GM21423 (cell line): Measurements from ENCODE around the gene ZNF738.
"Not testable (repeated sequence)": the region's sequence is repeated elsewhere in the genome, so short reads cannot be mapped to it uniquely, and the experiment has no call there.

Source experiments
- ATAC-seq: cut with Tn5 transposase; IDR thresholded peaks from one replicate; pipeline ENCODE4 v1.9.1; 2021; ENCODE audit warnings: mild to moderate bottlenecking, moderate library complexity; ENCODE audit not compliant: unreplicated experiment

Gene ZNF738

DNA sequence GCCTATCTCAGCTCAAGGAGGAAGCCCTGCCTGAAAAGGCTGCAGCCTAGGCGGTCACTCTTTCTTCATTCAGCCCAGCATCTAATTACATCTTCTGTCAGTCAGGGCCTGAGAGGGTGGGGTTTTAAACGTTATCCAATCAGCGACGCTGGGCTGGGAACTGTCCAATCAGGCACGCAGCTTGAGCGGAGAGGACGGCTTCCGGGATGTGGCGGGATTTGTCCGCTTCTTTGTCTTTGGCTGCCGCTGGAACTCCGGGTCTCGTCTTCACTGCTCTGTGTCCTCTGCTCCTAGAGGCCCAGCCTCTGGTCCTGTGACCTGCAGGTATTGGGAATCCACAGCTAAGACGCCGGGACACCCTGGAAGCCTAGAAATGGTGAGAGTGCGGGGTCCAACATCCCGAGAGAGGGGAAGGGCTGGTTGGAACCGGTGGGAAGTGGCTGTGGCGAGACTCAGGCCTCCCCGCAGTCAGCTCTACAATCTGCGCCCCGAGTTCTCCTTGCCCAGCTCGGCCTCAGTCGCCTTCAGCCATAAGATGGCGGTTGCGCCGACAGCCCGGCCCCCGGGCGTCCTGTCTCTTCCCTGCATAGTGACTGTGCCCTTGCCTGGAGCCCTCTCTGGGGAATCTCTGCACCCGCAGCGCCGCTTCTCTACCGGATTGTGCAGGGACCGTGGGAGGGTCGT lies at the start of gene ZNF738:
Gene ZNF738 (plus strand): TSS at position 233 of the 684 bp plus-strand sequence. CDS start 141 bp downstream, at position 374.
- ATAC-seq, result peak; percentile 96

DNA sequence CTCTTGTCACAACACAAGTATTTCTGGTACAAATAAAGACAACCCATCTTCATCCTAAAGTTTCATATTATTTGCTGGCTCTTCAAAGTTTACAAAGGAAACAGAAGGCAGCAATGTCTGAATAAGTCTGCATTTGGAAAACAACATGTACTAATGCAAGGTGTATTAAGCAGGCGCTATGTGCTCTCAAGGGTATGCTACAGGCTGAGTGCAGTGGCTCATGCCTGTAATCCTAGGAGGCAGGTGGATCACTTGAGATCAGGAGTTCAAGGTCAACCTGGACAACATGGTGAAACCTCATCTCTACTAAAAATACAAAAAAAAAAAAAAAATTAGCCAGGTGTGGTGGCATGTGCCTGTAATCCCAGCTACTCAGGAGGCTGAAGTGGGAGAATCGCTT lies 46.0 kb upstream of the ZNF738 start:
- ATAC-seq, result not testable (repeated sequence)

DNA sequence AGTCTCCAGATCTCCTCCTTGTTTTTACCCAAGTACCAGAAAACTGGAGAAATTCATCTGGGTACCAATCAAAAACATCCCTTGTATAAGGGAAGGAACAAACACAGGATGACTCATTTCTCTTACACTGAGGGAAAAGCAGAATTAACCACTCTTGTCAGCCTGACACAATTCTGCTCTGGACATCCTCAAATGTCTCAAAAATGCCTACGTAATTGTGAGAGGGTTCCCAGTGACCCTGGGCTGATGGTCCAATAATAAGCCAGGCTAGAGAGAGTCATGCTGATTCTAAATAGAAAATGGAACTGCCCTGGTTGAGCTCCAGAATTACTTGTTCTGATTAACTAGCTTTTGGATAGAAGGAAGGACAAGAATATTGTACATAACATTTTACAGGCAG lies 44.1 kb upstream of the ZNF738 start:
- no peak for ATAC-seq

- no peak for ATAC-seq
These were observed 41.0 kb upstream of the ZNF738 start for GRCh38 chr19:21317821-21318220.

DNA sequence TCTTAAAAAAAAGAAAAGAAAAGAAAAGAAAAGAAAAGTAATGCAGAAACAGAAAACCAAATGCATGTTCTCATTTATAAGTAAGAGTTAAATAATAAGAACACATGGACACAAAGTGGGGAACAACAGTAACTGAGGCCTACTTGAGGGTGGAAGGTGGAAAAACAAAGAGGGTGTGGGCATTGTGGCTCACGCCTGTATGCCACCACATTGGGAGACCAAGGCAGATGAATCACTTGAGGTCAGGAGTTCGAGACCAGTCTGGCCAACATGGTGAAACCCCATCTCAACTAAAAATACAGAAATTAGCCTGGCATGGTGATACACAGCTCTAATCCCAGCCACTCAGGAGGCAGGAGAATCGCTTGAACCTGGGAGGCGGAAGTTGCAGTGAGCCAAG lies 37.7 kb upstream of the ZNF738 start:
- ATAC-seq, result no peak

GRCh38 chr19:21321996-21322395 lies 36.8 kb upstream of the ZNF738 start:
- ATAC-seq, result no peak

GRCh38 chr19:21322528-21322927 lies 36.3 kb upstream of the ZNF738 start:
- ATAC-seq, result no peak

GRCh38 chr19:21323000-21323399 lies 35.8 kb upstream of the ZNF738 start:
- ATAC-seq, result no peak

DNA sequence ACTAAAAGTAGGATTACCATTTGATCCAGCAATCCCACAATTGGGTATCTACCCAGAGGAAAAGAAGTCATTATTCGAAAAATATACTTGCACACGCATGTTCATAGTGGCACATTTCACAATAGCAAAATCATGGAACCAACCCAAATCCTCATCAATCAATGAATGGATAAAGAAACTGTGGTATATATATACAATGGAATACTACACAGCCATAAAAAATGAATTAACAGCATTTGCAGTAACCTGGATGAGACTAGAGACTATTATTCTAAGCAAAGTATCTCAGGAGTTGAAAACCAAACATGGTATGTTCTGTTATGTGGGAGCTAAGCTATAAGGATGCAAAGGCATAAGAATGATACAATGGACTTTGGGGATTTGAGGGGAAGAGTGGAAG lies 32.6 kb upstream of the ZNF738 start:
- ATAC-seq, result no peak

- no peak for ATAC-seq
These were observed 30.4 kb upstream of the ZNF738 start for GRCh38 chr19:21328406-21328805.

DNA sequence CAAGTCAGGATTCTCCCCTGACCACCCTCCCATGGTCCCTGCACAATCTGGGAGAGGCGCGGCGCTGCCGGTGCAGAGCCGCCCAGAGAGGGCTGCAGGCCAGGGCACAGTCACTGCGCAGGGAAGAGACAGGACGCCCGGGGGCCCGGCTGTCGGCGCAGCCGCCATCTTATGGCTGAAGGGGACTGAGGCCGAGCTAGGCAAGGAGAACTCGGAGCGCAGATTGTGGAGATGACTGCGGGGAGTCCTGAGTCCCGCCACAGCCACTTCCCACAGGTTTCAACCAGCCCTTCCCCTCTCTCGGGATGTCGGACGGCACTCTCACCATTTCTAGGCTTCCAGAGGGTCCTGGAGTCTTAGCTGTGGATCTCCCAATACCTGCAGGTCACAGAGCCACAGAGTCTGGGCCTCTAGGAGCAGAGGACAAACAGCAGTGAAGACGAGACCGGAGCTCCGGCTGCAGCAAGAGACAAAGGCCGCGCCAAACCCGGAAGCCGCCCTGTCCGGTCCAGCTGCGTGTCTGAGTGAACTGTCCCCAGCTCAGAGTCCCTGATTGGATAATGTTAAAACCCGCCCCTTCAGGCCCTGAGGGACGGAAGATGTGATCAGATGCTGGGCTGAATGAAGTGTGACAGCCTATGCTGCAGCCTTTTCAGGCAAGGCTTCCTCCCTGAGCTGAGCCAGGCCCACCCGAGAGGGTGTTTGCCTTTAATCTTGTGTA lies 29.8 kb upstream of the ZNF738 start, which contains the start of gene ZNF708:
Gene ZNF708 (minus strand): TSS at position 526 of the 721 bp plus-strand sequence. CDS start 198 bp downstream, at position 328.
- ATAC-seq, result peak; percentile 100

DNA sequence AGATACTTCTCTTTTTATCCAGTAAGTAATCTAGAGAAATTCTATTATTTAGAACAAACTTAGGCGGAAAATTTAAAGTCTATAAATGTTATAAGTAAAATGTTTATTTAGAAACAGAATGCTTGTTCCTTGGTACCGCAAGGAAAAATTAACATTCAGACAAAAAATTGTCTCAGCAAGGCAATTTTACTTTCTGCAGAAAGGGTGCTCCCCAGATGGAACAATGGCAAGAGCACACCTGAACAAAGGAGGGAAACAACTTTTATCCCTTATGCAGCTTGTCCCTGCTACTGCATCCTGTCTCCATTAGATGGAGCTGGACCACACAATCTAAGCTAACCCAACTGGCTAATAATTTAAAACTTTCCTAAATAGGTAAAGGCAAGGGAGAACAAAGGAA lies 23.1 kb upstream of the ZNF738 start:
- no peak for ATAC-seq

DNA sequence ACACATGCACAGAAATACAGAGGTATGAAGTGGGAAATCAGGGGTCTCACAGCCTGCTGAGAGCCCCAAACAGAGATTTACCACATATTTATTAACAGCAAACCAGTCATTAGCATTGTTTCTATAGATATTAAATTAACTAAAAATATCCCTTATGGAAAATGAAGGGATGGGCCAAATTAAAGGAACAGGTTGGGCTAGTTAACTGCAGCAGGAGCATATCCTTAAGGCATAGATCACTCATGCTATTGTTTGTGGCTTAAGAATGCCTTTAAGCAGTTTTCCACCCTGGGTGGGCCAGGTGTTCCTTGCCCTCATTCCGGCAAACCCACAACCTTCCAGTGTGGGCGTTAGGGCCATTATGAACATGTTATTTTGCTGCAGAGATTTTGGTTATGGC lies 14.0 kb upstream of the ZNF738 start:
- ATAC-seq, result not testable (repeated sequence)

GRCh38 chr19:21352830-21353229 lies 6.0 kb upstream of the ZNF738 start:
- no peak for ATAC-seq

- ATAC-seq, result no peak
These were observed 3.5 kb downstream of the ZNF738 start for GRCh38 chr19:21362291-21362690.

GRCh38 chr19:21383980-21384582 lies 25.3 kb downstream of the ZNF738 start:
- no peak for ATAC-seq

DNA sequence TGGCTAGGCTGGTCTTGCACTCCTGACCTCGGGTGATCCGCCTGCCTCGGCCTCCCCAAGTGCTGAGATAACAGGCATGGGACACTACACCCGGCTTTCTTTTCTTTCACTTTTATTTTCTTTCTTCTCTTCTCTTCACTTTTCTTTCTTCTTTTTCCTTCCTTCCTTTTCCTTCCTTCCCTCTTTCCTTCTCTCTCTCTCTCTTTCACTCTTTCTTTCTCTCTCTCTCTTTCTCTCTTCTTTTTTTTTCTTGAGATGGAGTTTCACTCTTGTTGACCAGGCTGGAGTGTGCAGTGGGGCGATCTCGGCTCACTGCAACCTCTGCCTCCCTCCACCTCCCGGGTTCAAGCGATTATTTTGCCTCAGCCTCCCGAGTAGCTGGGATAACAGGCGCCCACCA lies 37.3 kb downstream of the ZNF738 start:
- no peak for ATAC-seq

DNA sequence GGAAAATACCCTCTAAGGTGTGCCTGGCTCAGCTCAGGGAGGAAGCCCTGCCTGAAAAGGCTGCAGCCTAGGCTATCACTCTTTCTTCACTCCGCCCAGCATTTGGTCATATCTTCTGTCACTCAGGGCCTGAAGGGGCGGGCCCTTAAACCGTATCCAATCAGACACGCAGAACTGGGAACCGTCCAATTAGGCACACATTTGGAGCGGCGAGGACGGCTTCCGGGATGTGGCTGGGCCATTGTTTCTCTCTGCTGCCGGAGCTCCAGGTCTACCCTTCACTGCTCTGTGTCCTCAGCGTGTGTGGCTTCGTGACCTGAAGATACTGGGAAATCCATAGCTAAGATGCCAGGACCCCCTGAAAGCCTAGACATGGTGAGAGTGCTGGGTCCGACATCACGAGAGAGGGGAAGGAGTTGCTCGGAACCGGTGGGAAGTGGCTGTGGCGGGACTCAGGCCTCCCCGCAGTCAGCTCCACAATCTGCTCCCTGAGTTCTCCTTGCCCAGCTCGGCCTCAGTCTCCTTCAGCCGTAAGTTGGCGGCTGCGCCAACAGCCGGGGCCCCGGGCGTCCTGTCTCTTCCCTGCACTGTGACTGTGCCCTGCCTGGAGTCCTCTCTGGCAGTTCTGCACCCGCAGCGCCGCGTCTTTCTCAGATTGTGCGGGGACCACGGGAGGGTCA lies 38.2 kb downstream of the ZNF738 start, which contains the start of gene ZNF493:
Gene ZNF493 (plus strand): TSS at position 241 of the 680 bp plus-strand sequence. CDS start 105 bp downstream, at position 346.
- peak; percentile 99 for ATAC-seq

GRCh38 chr19:21398851-21399250 lies 40.1 kb downstream of the ZNF738 start:
- no peak for ATAC-seq

DNA sequence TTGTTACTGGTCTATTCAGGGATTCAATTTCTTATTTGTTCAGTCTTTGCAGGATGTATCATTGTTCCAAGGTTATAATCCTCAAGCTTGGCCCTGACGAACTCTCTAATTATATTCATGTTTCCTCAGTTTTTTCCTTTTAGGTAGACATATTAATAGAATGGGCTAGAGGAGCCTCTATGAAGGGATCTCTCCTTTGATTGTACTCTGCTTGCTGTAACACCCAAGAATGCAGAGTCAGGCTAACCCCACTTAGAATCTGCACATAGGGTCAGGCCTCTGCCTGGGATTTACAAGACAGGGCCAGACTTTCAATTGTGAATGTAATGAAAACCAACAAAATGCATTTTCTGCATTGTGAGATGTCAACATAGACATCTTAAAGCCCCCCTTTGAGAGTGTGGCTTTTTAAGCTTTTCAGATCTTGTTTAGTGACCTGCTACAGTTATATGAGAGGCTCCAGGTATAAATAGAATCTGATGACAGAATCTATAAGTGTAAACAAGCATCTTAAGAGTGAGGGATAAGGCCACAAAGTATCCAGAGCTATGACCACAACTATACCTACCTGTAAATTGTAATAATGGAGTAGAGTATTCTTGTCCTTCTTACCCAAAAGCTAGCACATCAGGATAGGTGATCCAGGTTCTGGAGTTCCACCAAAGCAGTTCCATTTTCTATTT lies 43.6 kb downstream of the ZNF738 start:
- no peak for ATAC-seq

DNA sequence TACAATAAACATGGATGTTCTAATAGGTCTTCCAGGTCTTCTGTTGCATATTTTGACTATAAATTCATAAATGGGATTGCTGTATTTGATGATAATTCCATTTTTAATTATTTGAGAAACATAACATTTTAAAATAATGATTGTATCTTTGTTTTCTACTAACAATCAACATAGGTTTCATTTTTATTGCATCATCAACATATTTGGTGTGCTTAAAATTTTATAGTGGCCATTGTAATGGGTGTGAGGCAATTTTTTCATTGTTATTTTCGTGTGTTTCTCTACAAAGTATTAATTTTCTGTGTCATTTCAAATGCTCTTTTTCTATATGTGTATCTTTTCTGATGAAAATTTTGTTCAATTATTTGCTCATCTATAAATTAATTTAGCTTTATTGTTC lies 51.4 kb downstream of the ZNF738 start:
- ATAC-seq, result no peak
